ENCODE data around the gene MAST4.

The MAST4 gene

GRCh38 chr5:66929281-66929680 lies 333.1 kb downstream of the MAST4 start:
- DNase-seq = no peak

- DNase-seq = no peak
Measured at GRCh38 chr5:66929995-66930394, 333.8 kb downstream of the MAST4 start.

GRCh38 chr5:66931651-66932050 lies 335.5 kb downstream of the MAST4 start:
- DNase-seq = no peak

GRCh38 chr5:66932457-66932856 lies 336.3 kb downstream of the MAST4 start:
- DNase-seq = no peak

- DNase-seq = no peak
Measured at GRCh38 chr5:66933066-66933465, 336.9 kb downstream of the MAST4 start.

- DNase-seq = no peak
Measured at GRCh38 chr5:66939094-66939493, 342.9 kb downstream of the MAST4 start.

- DNase-seq = no peak
Measured at GRCh38 chr5:66945389-66946349, 349.5 kb downstream of the MAST4 start.

- no peak for DNase-seq
Measured at GRCh38 chr5:66947458-66947857, 351.3 kb downstream of the MAST4 start.

GRCh38 chr5:66949066-66949465 lies 352.9 kb downstream of the MAST4 start:
- no peak for DNase-seq

GRCh38 chr5:66952153-66952552 lies 356.0 kb downstream of the MAST4 start:
- no peak for DNase-seq

- no peak for DNase-seq
Measured at GRCh38 chr5:66956439-66956838, 360.2 kb downstream of the MAST4 start.

GRCh38 chr5:66958201-66958979 lies 362.2 kb downstream of the MAST4 start:
- no peak for DNase-seq

- DNase-seq = no peak
Measured at GRCh38 chr5:66958980-66959641, 362.9 kb downstream of the MAST4 start.

GRCh38 chr5:66959653-66960052 lies 363.5 kb downstream of the MAST4 start:
- no peak for DNase-seq

- DNase-seq = no peak
Measured at GRCh38 chr5:66960369-66961137, 364.4 kb downstream of the MAST4 start.

- no peak for DNase-seq
Measured at GRCh38 chr5:66963559-66963971, 367.4 kb downstream of the MAST4 start.

GRCh38 chr5:66966439-66966838 lies 370.2 kb downstream of the MAST4 start:
- no peak for DNase-seq

- DNase-seq = no peak
Measured at GRCh38 chr5:66967102-66967501, 370.9 kb downstream of the MAST4 start.

- no peak for DNase-seq
Measured at GRCh38 chr5:66967826-66968262, 371.7 kb downstream of the MAST4 start.

- no peak for DNase-seq
Measured at GRCh38 chr5:66969484-66969883, 373.3 kb downstream of the MAST4 start.

- no peak for DNase-seq
Measured at GRCh38 chr5:66969963-66970362, 373.8 kb downstream of the MAST4 start.

- no peak for DNase-seq
Measured at GRCh38 chr5:66972004-66972403, 375.8 kb downstream of the MAST4 start.

- no peak for DNase-seq
Measured at GRCh38 chr5:66974256-66974655, 378.1 kb downstream of the MAST4 start.
